Nucleus accumbens (tissue), 56 donors: ENCODE data around the gene CACNA2D3.
A peak's percentile ranks its signal among the peaks of the same experiment; 100 is the strongest.
"Not testable (repeated sequence)": the region's sequence is repeated elsewhere in the genome, so short reads cannot be mapped to it uniquely, and the experiment has no call there.

Experiments used
- DNase-seq, 56 donors: peaks; one replicate each; lab custom pipeline; 2025; lab: John Stamatoyannopoulos, UW

The CACNA2D3 gene

GRCh38 chr3:54960701-54961100 is 838.3 kb downstream of the CACNA2D3 start:
- DNase-seq = no peak

- DNase-seq = no peak
Measured at GRCh38 chr3:54962200-54962599, 839.8 kb downstream of the CACNA2D3 start.

GRCh38 chr3:54963641-54964040 is 841.3 kb downstream of the CACNA2D3 start:
- DNase-seq = no peak

GRCh38 chr3:54964081-54964480 is 841.7 kb downstream of the CACNA2D3 start:
- DNase-seq = no peak

- no peak for DNase-seq
Measured at GRCh38 chr3:54965746-54966145, 843.4 kb downstream of the CACNA2D3 start.

- no peak for DNase-seq
Measured at GRCh38 chr3:54966979-54967378, 844.6 kb downstream of the CACNA2D3 start.

GRCh38 chr3:54967731-54968161 is 845.4 kb downstream of the CACNA2D3 start:
- DNase-seq = no peak

GRCh38 chr3:54968546-54969172 is 846.3 kb downstream of the CACNA2D3 start:
- no peak for DNase-seq

GRCh38 chr3:54969652-54970051 is 847.3 kb downstream of the CACNA2D3 start:
- no peak for DNase-seq

- no peak for DNase-seq
Measured at GRCh38 chr3:54970895-54971294, 848.5 kb downstream of the CACNA2D3 start.

GRCh38 chr3:54977439-54977838 is 855.1 kb downstream of the CACNA2D3 start:
- no peak for DNase-seq

- DNase-seq = not testable (repeated sequence)
Measured at GRCh38 chr3:54977946-54978345, 855.6 kb downstream of the CACNA2D3 start.

GRCh38 chr3:54982807-54983206 is 860.5 kb downstream of the CACNA2D3 start:
- no peak for DNase-seq

GRCh38 chr3:54983266-54984099 is 861.1 kb downstream of the CACNA2D3 start:
- no peak for DNase-seq

- DNase-seq = no peak
Measured at GRCh38 chr3:54985856-54986255, 863.5 kb downstream of the CACNA2D3 start.

GRCh38 chr3:54986294-54986693 is 863.9 kb downstream of the CACNA2D3 start:
- no peak for DNase-seq

GRCh38 chr3:54987719-54988118 is 865.4 kb downstream of the CACNA2D3 start:
- no peak for DNase-seq

GRCh38 chr3:54988302-54988837 is 866.0 kb downstream of the CACNA2D3 start:
- no peak for DNase-seq

- no peak for DNase-seq
Measured at GRCh38 chr3:54988838-54989630, 866.7 kb downstream of the CACNA2D3 start.

- no peak for DNase-seq
Measured at GRCh38 chr3:54994111-54994513, 871.8 kb downstream of the CACNA2D3 start.

- DNase-seq = peak in 10 of 56 donors; percentile 0 to 71 (median 36)
Measured at GRCh38 chr3:54999159-54999558, 876.8 kb downstream of the CACNA2D3 start.
